Astrocyte of the cerebellum (primary cell): Measurements from ENCODE around the gene CASQ2.
A peak's percentile ranks its signal among the peaks of the same experiment; 100 is the strongest.

Experiments
- DNase-seq: peaks from one replicate; pipeline ENCODE4 v3.0.0-alpha.2; 2011; ENCODE audit warnings: low read depth
- H3K4me3 ChIP-seq: 2 replicates; pipeline ENCODE4 v1.5.1; 2011; ENCODE audit warnings: mild to moderate bottlenecking, low read depth, low read length, moderate library complexity
- in situ Hi-C: cut with HindIII; loops from 2 replicates; pipeline ENCODE4 v1.10.0; 2017; ENCODE audit warnings: low sequenced_read_pairs
- TF ChIP-seq, protein P1 (sequence below): IDR thresholded peaks from 2 replicates; pipeline ENCODE4 v1.5.1; 2012; ENCODE audit warnings: low read length, low read depth, moderate library complexity, mild to moderate bottlenecking; ENCODE audit errors: missing control alignments

Gene CASQ2

DNA sequence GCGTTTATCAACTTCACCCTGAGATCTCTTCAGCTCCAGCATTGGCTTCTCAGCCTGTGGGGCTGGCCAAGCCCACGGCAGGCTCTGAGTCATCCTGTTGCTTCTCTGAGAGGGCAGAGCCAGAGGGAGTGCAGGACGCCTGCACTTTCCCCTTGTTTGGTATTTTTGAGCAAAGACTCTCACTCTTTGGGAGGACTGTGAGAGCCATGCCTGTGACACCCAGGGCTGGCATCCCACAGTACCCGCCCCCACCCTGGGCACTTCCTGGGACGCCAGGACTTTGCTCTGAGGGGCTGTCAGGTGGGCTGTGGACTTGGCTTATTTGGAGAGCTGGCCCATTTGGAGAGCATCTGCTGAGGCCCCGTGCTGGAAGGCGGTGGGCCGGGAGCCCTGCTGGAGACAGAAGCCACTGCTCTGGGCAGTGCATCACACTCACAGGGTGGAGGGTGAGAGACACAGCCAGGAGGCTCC is 89.3 kb downstream of the CASQ2 start:
- no peak overlapping the region for H3K4me3 ChIP-seq
- peak; percentile 53 for DNase-seq
- TF ChIP-seq, protein P1, sequence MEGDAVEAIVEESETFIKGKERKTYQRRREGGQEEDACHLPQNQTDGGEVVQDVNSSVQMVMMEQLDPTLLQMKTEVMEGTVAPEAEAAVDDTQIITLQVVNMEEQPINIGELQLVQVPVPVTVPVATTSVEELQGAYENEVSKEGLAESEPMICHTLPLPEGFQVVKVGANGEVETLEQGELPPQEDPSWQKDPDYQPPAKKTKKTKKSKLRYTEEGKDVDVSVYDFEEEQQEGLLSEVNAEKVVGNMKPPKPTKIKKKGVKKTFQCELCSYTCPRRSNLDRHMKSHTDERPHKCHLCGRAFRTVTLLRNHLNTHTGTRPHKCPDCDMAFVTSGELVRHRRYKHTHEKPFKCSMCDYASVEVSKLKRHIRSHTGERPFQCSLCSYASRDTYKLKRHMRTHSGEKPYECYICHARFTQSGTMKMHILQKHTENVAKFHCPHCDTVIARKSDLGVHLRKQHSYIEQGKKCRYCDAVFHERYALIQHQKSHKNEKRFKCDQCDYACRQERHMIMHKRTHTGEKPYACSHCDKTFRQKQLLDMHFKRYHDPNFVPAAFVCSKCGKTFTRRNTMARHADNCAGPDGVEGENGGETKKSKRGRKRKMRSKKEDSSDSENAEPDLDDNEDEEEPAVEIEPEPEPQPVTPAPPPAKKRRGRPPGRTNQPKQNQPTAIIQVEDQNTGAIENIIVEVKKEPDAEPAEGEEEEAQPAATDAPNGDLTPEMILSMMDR, result peak; percentile 5
- in situ Hi-C loops, result no loop called here

DNA sequence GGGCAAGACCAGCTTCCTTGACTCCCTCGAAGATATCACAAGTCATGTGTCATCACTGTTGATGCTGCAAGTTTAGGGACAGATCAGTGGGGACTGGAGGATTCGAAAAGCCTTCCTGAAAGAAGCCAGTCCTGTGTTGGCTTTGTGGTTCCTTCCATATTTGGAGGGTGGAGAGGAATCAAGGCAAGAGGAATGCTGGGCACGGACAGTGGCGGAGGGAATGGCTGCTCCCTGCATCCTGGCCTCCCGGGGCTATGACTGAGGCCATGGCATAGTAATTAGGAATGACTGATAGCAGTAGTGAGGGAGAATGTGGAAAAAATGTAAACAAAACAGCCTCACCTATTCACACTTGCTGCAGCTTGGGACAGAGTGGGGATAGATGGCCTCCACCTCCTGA is 90.4 kb downstream of the CASQ2 start:
- TF ChIP-seq, protein P1, result no peak
- no peak overlapping the region for H3K4me3 ChIP-seq
- in situ Hi-C loops, result no loop called here
- DNase-seq, result no peak

DNA sequence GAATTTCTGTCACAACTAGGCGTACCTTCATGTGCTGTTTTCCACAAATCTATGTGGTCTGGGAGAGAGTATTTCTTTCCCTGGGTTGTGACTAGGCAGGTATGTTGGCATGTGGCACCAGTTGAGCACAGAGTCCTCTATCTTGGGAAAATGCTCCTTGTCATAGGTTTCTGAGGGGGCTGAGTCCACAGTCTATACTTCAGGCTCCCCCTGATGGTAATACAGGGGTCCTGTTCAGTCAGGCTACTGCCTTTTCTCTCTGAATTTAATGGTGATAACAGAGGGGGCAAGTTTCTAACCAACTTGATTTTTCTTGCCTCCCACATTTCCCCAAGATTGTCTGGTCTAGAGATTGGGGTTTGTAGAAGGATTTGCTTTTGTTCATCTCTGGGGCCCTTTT is 90.9 kb downstream of the CASQ2 start:
- TF ChIP-seq, protein P1, result peak; percentile 40
- no peak overlapping the region for H3K4me3 ChIP-seq
- in situ Hi-C loops, result no loop called here
- DNase-seq, result no peak

DNA sequence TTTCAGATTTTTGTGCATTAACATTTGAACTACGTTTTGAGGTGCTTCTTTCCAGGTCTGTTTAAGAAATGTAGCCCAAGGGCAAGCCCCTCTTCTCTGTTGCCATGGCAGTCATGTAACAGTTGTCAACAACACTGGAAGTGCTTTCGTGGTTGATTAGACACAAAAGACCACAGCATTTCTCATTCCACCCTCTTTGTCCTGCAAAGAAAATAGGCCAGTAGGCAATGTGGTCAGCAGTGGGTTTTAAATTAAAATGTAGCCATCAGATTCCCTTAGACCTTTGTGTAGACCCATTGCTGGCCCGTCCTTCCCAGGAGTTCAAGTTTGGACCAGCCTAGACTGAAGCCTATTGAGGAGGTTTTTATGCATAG is 91.3 kb downstream of the CASQ2 start:
- H3K4me3 ChIP-seq, result no peak overlapping the region
- TF ChIP-seq, protein P1, result no peak
- in situ Hi-C loops, result no loop called here
- peak; percentile 90 for DNase-seq

DNA sequence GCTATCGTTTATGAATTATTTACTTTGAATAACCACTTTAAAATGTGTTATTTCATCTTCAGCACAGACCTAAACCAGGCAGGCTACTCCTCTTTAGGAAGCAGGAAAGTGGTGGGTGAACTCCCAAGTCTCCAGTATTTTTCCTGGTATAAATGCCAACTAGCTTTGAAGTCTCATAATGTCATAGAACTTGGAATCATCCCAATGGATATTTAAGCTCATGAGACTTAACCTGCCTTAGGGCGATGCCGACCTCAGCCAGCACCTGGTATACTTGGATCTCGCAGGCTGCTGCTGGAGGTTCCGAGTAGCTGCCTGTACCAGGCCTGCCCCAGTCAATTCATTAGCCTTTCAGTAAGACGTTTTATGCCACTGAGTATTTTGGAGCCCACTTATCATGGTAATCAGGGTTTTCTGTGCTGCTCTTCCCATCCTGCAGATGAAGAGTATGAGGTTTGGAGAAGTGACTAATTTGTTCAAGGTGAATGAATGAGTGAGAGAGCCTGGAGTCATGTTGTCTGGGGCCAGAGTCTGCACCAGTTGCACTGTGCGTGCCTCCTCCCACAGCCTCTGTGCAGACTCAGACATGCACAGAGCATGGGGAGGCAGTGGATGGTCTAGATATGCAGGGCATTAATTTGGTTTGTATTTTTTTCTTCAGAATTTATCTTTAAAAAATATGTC is 91.9 kb downstream of the CASQ2 start:
- TF ChIP-seq, protein P1, result no peak
- in situ Hi-C loops, result no loop called here
- DNase-seq, result no peak
- H3K4me3 ChIP-seq, result no peak overlapping the region

DNA sequence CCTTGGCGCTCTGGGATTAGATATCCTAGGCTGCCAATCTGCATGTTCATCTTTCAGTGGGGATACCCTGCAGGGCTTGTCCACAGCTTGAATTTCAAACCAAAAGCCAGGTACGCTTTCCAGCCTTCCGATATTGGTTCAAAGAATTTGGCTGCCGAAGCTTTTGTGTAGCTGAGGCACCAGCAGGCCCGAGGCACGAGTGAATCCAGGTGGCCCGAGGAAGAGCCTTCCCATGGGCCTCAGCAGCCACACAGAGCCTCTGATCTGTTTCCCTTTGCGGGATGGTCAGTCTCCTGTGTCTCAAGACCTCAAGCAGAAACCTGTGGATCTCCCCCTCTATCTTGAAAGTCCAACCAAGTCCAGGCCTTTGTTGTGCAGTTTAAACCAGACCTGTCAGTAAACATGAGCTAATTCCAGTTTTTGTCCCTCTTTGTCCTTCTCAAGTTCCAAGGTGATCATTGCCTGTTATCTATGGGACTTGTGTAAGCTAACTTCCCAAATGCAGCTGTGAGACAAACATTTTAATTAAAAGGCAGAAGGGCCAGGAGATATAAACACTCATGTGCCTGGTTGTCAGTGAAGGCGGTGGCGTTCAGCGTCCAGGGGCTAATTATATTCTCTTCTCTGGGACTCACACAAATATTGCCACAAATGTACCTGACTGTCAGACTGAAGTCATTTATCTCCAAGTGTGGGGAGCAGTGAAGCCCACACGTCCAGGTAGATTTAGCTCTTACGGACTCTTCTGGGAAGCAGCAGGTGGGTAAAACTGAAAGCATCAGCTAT is 96.1 kb downstream of the CASQ2 start:
- in situ Hi-C loops, result no loop called here
- TF ChIP-seq, protein P1, result no peak
- DNase-seq, result no peak
- no peak overlapping the region for H3K4me3 ChIP-seq
